Uterus (tissue), 4 donors: Measurements from ENCODE around the gene NEDD4L. TPM values are rescaled to one million over a fixed set of nuclear protein-coding genes. Genes with fewer than 3 reads are reported as not detected.

Source experiments
- DNase-seq, 2 donors: peaks; one replicate each; pipeline ENCODE4 v3.0.0-alpha.2; 2019 to 2020
- H3K27ac ChIP-seq, 2 donors: fragments of 200-600 bp; sonication (generic); 1 replicate in 1 of 2; 2 replicates in 1 of 2; pipeline ENCODE4 v1.5.1; 2016 to 2018
- H3K27me3 ChIP-seq, 2 donors: fragments of 200-600 bp; sonication (generic); one replicate each; pipeline ENCODE4 v1.5.1; 2018 to 2019; ENCODE audit warnings: control low read depth in 1 of 2
- H3K36me3 ChIP-seq, 2 donors: fragments of 200-600 bp; sonication (generic); one replicate each; pipeline ENCODE4 v1.5.1; 2019; ENCODE audit warnings: control low read depth in 1 of 2
- H3K4me1 ChIP-seq, 2 donors: fragments of 200-600 bp; sonication (generic); one replicate each; pipeline ENCODE4 v1.5.1; 2018 to 2019; ENCODE audit warnings: control low read depth in 1 of 2
- H3K4me3 ChIP-seq, 2 donors: fragments of 200-600 bp; sonication (generic); 1 replicate in 1 of 2; 2 replicates in 1 of 2; pipeline ENCODE4 v1.5.1; 2018 to 2019; ENCODE audit warnings: mild to moderate bottlenecking in 1 of 2
- H3K9me3 ChIP-seq, 2 donors: fragments of 200-600 bp; sonication (generic); one replicate each; pipeline ENCODE4 v1.5.1; 2019; ENCODE audit warnings: control low read depth in 1 of 2
- CTCF ChIP-seq, 4 experiments: fragments of 200-600 bp in 2 of 4; fragments of 450-650 bp in 2 of 4; sonication (generic) in 2 of 4; IDR thresholded peaks; one replicate each; pipeline ENCODE4 v1.5.1; 2016 to 2019; ENCODE audit warnings: antibody characterized with exemption in 4 of 4, mild to moderate bottlenecking in 2 of 4, moderate library complexity in 1 of 4
- POLR2A ChIP-seq, 2 donors: fragments of 450-650 bp; IDR thresholded peaks; one replicate each; pipeline ENCODE4 v1.6.1; 2016; ENCODE audit warnings: antibody characterized with exemption in 2 of 2, mild to moderate bottlenecking in 1 of 2, moderate library complexity in 1 of 2
- intact Hi-C: fragments of 100-400 bp; cut with DNase I; formaldehyde crosslinking; loops from one replicate; pipeline ENCODE4 v1.15.1; 2023; ENCODE audit warnings: low total_unique reads
- total RNA-seq, 4 donors: library from RNA; depleted of rRNA in 3 of 4; stranded (reverse); fragments of >200 nt in 3 of 4; gene quantifications; one replicate each; pipeline versions ENCODE4 v1.1.0 to v1.2.4, GENCODE V29; 2014 to 2023
- donor health status: DM: yes; HTN: yes; CAD: no.

The NEDD4L gene
- total RNA-seq, 4 donors from 2014 or later, result 6.2 to 45.9 (median 32.3) TPM

- Histone ChIP-seq H3K4me3 (no peak overlapping the region), H3K4me1 (peaks cover 0 to 3% of the 10 kb centered on the region in 2 donors), H3K36me3 (no peaks in the 10 kb centered on the region), H3K27me3 (no peaks in the 10 kb centered on the region), H3K9me3 (no peaks in the 10 kb centered on the region), H3K27ac (peak overlapping the region in 1 of 2 donors; percentile 76)
- intact Hi-C loops, result no loop called here
- DNase-seq, result no peak
- TF ChIP-seq POLR2A (IDR thresholded peaks at IDR 0.05), result no peak
- TF ChIP-seq CTCF (IDR thresholded peaks at IDR 0.05), result no peak
Observed at GRCh38 chr18:58394046-58394445, 350.0 kb downstream of the NEDD4L start.

- no peak overlapping the region for H3K4me3 ChIP-seq
- H3K9me3 ChIP-seq, result no peaks in the 10 kb centered on the region
- H3K4me1 ChIP-seq, result peaks cover 0 to 3% of the 10 kb centered on the region in 2 donors
- H3K36me3 ChIP-seq, result no peaks in the 10 kb centered on the region
- H3K27me3 ChIP-seq, result no peaks in the 10 kb centered on the region
- H3K27ac ChIP-seq, result no peak overlapping the region
- intact Hi-C loops, result no loop called here
- TF ChIP-seq CTCF (IDR thresholded peaks at IDR 0.05), result no peak
- TF ChIP-seq POLR2A (IDR thresholded peaks at IDR 0.05), result no peak
- DNase-seq, result no peak
Observed at GRCh38 chr18:58394602-58395425, 350.8 kb downstream of the NEDD4L start.

DNA sequence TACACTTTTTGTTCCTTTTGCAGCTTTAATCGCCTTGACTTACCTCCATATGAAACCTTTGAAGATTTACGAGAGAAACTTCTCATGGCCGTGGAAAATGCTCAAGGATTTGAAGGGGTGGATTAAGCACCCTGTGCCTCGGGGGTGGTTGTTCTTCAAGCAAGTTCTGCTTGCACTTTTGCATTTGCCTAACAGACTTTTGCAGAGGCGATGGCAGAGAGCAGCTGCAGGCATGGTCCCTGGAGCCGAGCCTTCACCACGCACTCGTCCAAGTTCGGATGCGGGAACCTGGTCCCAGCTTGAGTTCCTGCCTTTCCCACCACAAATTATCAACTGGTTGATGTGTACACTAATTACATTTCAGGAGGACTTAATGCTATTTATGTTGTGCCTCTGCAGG is 352.1 kb downstream of the NEDD4L start:
- no peak for DNase-seq
- Histone ChIP-seq H3K9me3 (no peaks in the 10 kb centered on the region), H3K27me3 (no peaks in the 10 kb centered on the region), H3K36me3 (no peaks in the 10 kb centered on the region), H3K4me1 (peaks cover 0 to 2% of the 10 kb centered on the region in 2 donors), H3K27ac (no peak overlapping the region), H3K4me3 (no peak overlapping the region)
- intact Hi-C loops, result no loop called here
- TF ChIP-seq CTCF (IDR thresholded peaks at IDR 0.05) (no peak), POLR2A (IDR thresholded peaks at IDR 0.05) (no peak)

- Histone ChIP-seq H3K4me3 (no peak overlapping the region), H3K27me3 (no peaks in the 10 kb centered on the region), H3K9me3 (no peaks in the 10 kb centered on the region), H3K4me1 (no peaks in the 10 kb centered on the region), H3K36me3 (no peaks in the 10 kb centered on the region), H3K27ac (no peak overlapping the region)
- DNase-seq, result no peak
- intact Hi-C loops, result no loop called here
- no peak for TF ChIP-seq POLR2A (IDR thresholded peaks at IDR 0.05)
- TF ChIP-seq CTCF (IDR thresholded peaks at IDR 0.05), result no peak
Observed at GRCh38 chr18:58396966-58397365, 352.9 kb downstream of the NEDD4L start.

DNA sequence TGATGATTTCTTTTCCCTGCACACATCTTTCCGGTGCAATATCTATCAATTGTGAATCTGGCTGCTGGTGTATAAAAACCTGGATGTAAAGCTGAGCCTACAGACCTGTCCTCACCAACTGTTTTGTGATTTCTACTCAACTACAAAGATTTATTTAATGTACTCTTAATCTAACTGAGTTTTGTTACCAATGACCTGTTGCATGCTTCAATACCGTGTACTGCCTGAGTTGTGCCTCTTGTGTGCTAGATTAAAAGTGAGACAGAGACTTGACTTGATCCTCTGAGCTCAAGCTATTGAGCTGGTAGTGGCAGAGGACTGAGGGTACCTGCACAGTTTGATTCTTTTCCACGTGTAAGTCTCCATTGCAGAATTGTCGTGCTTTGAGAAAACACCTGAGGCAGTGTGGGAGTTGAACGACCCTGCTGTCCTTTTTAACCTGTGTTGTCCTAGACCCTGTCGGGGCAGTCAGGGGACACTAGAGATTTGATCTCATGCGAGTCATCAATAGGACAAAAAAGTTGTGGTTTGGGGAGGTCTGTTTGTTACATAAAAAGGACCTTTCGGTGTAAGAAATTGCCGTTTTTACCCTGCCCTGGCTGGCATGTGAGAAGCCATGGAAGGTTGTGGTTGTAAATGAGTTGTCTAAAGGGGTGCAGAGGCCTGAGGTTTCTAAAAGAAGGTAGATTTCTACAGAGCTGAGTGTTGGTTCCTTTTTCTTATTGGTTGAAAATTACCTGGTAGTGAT is 353.5 kb downstream of the NEDD4L start:
- no peaks in the 10 kb centered on the region for H3K27me3 ChIP-seq
- no peak overlapping the region for H3K27ac ChIP-seq
- no peak for TF ChIP-seq POLR2A (IDR thresholded peaks at IDR 0.05)
- H3K4me1 ChIP-seq, result no peaks in the 10 kb centered on the region
- intact Hi-C loops, result no loop called here
- no peak overlapping the region for H3K4me3 ChIP-seq
- no peaks in the 10 kb centered on the region for H3K36me3 ChIP-seq
- no peaks in the 10 kb centered on the region for H3K9me3 ChIP-seq
- DNase-seq, result no peak
